ENCODE measurements around the gene ASIC2.

The ASIC2 gene

GRCh38 chr17:33166472-33166871 lies 126.6 kb downstream of the ASIC2 start:
- Histone ChIP-seq H3K9me3 (ENCODE audit: control insufficient read depth, insufficient read depth, low read depth, low read length) (no peaks in the 10 kb centered on the region), H3K4me1 (ENCODE audit: control insufficient read depth, insufficient read depth, low read length) (no peaks in the 10 kb centered on the region), H3K36me3 (ENCODE audit: control insufficient read depth in 2 of 2, insufficient read depth in 1 of 2, low read length in 2 of 2) (no peaks in the 10 kb centered on the region), H3K4me3 (ENCODE audit: low read depth, low read length) (no peak overlapping the region), H3K27ac (ENCODE audit: extremely low read depth, low read depth, low read length) (no peak overlapping the region)
- POLR2A ChIA-PET: no interaction called here
- TF ChIP-seq ZNF292 (tag by site-specific recombination; IDR thresholded peaks at IDR 0.05; ENCODE audit: borderline replicate concordance, low read depth) (no peak), IKZF3 (tag by site-specific recombination; IDR thresholded peaks at IDR 0.05) (no peak), PRDM2 (tag by site-specific recombination; IDR thresholded peaks at IDR 0.05; ENCODE audit: borderline replicate concordance) (no peak), ZNF521 (tag by site-specific recombination; IDR thresholded peaks at IDR 0.05) (no peak), ZNF624 (tag by site-specific recombination; IDR thresholded peaks at IDR 0.05) (no peak), TRIM28 (IDR thresholded peaks at IDR 0.05; ENCODE audit: borderline replicate concordance, low read length) (no peak), PRDM1 (tag by site-specific recombination; IDR thresholded peaks at IDR 0.05) (no peak), ZNF791 (tag by site-specific recombination; IDR thresholded peaks at IDR 0.05) (no peak), ZNF274 (IDR thresholded peaks at IDR 0.05; ENCODE audit: low read length) (no peak), ZNF274 (tag by site-specific recombination; IDR thresholded peaks at IDR 0.05; ENCODE audit: borderline replicate concordance) (no peak), REST (tag by site-specific recombination; IDR thresholded peaks at IDR 0.05) (no peak), ZNF112 (tag by site-specific recombination; IDR thresholded peaks at IDR 0.05) (no peak), ZNF529 (tag by site-specific recombination; IDR thresholded peaks at IDR 0.05; ENCODE audit: insufficient replicate concordance) (no peak), ZNF311 (tag by site-specific recombination; IDR thresholded peaks at IDR 0.05; ENCODE audit: borderline replicate concordance) (no peak), ZNF600 (tag by site-specific recombination; IDR thresholded peaks at IDR 0.05) (no peak), ZNF19 (tag by site-specific recombination; IDR thresholded peaks at IDR 0.05; ENCODE audit: low read depth) (no peak), ZNF155 (tag by site-specific recombination; IDR thresholded peaks at IDR 0.05) (no peak), ZNF394 (tag by site-specific recombination; IDR thresholded peaks at IDR 0.05; ENCODE audit: borderline replicate concordance) (no peak)
- CTCF ChIA-PET: no interaction called here
